ENCODE measurements around the gene DDX55. TPM values are rescaled to one million over a fixed set of nuclear protein-coding genes. Genes with fewer than 3 reads are reported as not detected.
A peak's percentile ranks its signal among the peaks of the same experiment; 100 is the strongest.
"Not testable (repeated sequence)": the region's sequence is repeated elsewhere in the genome, so short reads cannot be mapped to it uniquely, and the experiment has no call there.

Gene DDX55
- polyA plus RNA-seq, 3 donors = 6.6 to 32.9 (median 8.8) TPM

GRCh38 chr12:123599721-123600120, 2.2 kb upstream of the DDX55 start:
- H3K36me3 ChIP-seq (replicated peaks in 1 of 2; ENCODE audit: control insufficient read depth in 1 of 2, insufficient read depth in 2 of 2, low read length in 2 of 2) = peaks cover 44 to 53% of the 10 kb centered on the region in 2 donors
- H3K36me3 Mint-ChIP-seq = peaks cover 38 to 48% of the 10 kb centered on the region in 2 donors
- H3K4me3 Mint-ChIP-seq = no peak overlapping the region
- H3K9ac ChIP-seq (ENCODE audit: insufficient read depth, low read length, poor library complexity, severe bottlenecking) = no peak overlapping the region
- no peak overlapping the region for H3K27ac ChIP-seq (ENCODE audit: low read depth in 1 of 2, low read length in 2 of 2)
- WGBS (ENCODE audit: insufficient coverage) = no CpG with 5 or more reads among the region's 7 CpGs
- peaks cover 50% of the 10 kb centered on the region for H3K79me2 ChIP-seq (ENCODE audit: insufficient read depth, low read length)
- H3K4me3 ChIP-seq (replicated peaks in 1 of 3; ENCODE audit: low read depth in 2 of 3, low read length in 3 of 3) = no peak overlapping the region
- no peaks in the 10 kb centered on the region for H3K9me3 ChIP-seq (replicated peaks in 1 of 2; ENCODE audit: control insufficient read depth in 1 of 2, insufficient read depth in 1 of 2, low read length in 2 of 2)
- intact Hi-C loops (cut with micrococcal nuclease) = no loop called here
- no peak overlapping the region for H3K4me2 ChIP-seq (replicated peaks; ENCODE audit: extremely low read depth, low read length, poor library complexity, severe bottlenecking)
- H2AFZ ChIP-seq (ENCODE audit: insufficient read depth, low read depth, low read length, poor library complexity, severe bottlenecking) = no peak overlapping the region
- no peaks in the 10 kb centered on the region for H3K9me3 Mint-ChIP-seq
- no peaks in the 10 kb centered on the region for H3K27me3 Mint-ChIP-seq (ENCODE audit: low read depth in 3 of 3)
- peaks cover 10% of the 10 kb centered on the region for H4K20me1 ChIP-seq (ENCODE audit: insufficient read depth, low read length)
- peaks cover 16% of the 10 kb centered on the region for H3K4me1 Mint-ChIP-seq
- TF ChIP-seq CTCF (IDR thresholded peaks at IDR 0.05) = no peak
- H3K4me1 ChIP-seq (ENCODE audit: control insufficient read depth in 1 of 2, insufficient read depth in 2 of 2, low read length in 2 of 2) = peaks cover 17 to 19% of the 10 kb centered on the region in 2 donors
- H3K27me3 ChIP-seq (ENCODE audit: control insufficient read depth in 2 of 2, insufficient read depth in 2 of 2, low read length in 2 of 2) = no peaks in the 10 kb centered on the region
- DNase-seq = no peak
- H3K27ac Mint-ChIP-seq = no peak overlapping the region

GRCh38 chr12:123602651-123603195, 824 bp downstream of the DDX55 start:
- peak overlapping the region; percentile 74 to 92 (median 82) for H3K4me3 ChIP-seq (replicated peaks in 1 of 3; ENCODE audit: low read depth in 2 of 3, low read length in 3 of 3)
- 16% methylated on average over 6 of the region's 7 CpGs for WGBS (ENCODE audit: insufficient coverage)
- Mint-ChIP-seq H3K36me3 (peaks cover 37 to 50% of the 10 kb centered on the region in 2 donors), H3K4me1 (peaks cover 16% of the 10 kb centered on the region), H3K27ac (peak overlapping the region in 6 of 7 donors; percentile 77 to 89 (median 87)), H3K27me3 (ENCODE audit: low read depth in 3 of 3) (no peaks in the 10 kb centered on the region), H3K4me3 (peak overlapping the region; percentile 96 to 99), H3K9me3 (no peaks in the 10 kb centered on the region)
- peak overlapping the region; percentile 96 for H2AFZ ChIP-seq (ENCODE audit: insufficient read depth, low read depth, low read length, poor library complexity, severe bottlenecking)
- H3K27ac ChIP-seq (ENCODE audit: low read depth in 1 of 2, low read length in 2 of 2) = peak overlapping the region; percentile 78 to 87
- no peak for TF ChIP-seq CTCF (IDR thresholded peaks at IDR 0.05)
- peaks cover 17 to 19% of the 10 kb centered on the region in 2 donors for H3K4me1 ChIP-seq (ENCODE audit: control insufficient read depth in 1 of 2, insufficient read depth in 2 of 2, low read length in 2 of 2)
- peaks cover 61% of the 10 kb centered on the region for H3K79me2 ChIP-seq (ENCODE audit: insufficient read depth, low read length)
- no peaks in the 10 kb centered on the region for H3K27me3 ChIP-seq (ENCODE audit: control insufficient read depth in 2 of 2, insufficient read depth in 2 of 2, low read length in 2 of 2)
- peak overlapping the region; percentile 83 for H3K9ac ChIP-seq (ENCODE audit: insufficient read depth, low read length, poor library complexity, severe bottlenecking)
- H3K9me3 ChIP-seq (replicated peaks in 1 of 2; ENCODE audit: control insufficient read depth in 1 of 2, insufficient read depth in 1 of 2, low read length in 2 of 2) = no peaks in the 10 kb centered on the region
- peak overlapping the region; percentile 84 for H3K4me2 ChIP-seq (replicated peaks; ENCODE audit: extremely low read depth, low read length, poor library complexity, severe bottlenecking)
- DNase-seq = no peak
- H3K36me3 ChIP-seq (replicated peaks in 1 of 2; ENCODE audit: control insufficient read depth in 1 of 2, insufficient read depth in 2 of 2, low read length in 2 of 2) = peaks cover 40 to 55% of the 10 kb centered on the region in 2 donors
- H4K20me1 ChIP-seq (ENCODE audit: insufficient read depth, low read length) = peaks cover 9% of the 10 kb centered on the region
- intact Hi-C loops (cut with micrococcal nuclease) = no loop called here

GRCh38 chr12:123603495-123603894, 1.6 kb downstream of the DDX55 start:
- H3K9ac ChIP-seq (ENCODE audit: insufficient read depth, low read length, poor library complexity, severe bottlenecking) = not testable (repeated sequence)

More at GRCh38 chr12:123603495-123603894, 1.6 kb downstream of the DDX55 start:
- H4K20me1 ChIP-seq (ENCODE audit: insufficient read depth, low read length); intact Hi-C loops (cut with micrococcal nuclease); DNase-seq; H3K9me3 Mint-ChIP-seq; H3K4me3 Mint-ChIP-seq; H3K27me3 Mint-ChIP-seq (ENCODE audit: low read depth in 3 of 3); H3K27me3 ChIP-seq (ENCODE audit: control insufficient read depth in 2 of 2, insufficient read depth in 2 of 2, low read length in 2 of 2); H3K4me2 ChIP-seq (replicated peaks; ENCODE audit: extremely low read depth, low read length, poor library complexity, severe bottlenecking); H3K9me3 ChIP-seq (replicated peaks in 1 of 2; ENCODE audit: control insufficient read depth in 1 of 2, insufficient read depth in 1 of 2, low read length in 2 of 2); H2AFZ ChIP-seq (ENCODE audit: insufficient read depth, low read depth, low read length, poor library complexity, severe bottlenecking); H3K27ac ChIP-seq (ENCODE audit: low read depth in 1 of 2, low read length in 2 of 2); H3K4me3 ChIP-seq (replicated peaks in 1 of 3; ENCODE audit: low read depth in 2 of 3, low read length in 3 of 3): not testable (repeated sequence)
- H3K27ac Mint-ChIP-seq = peak overlapping the region in 3 of 7 donors; percentile 21 to 46 (median 24)
- 95% methylated on average over 9 of the region's 11 CpGs for WGBS (ENCODE audit: insufficient coverage)
- Histone ChIP-seq H3K36me3 (replicated peaks in 1 of 2; ENCODE audit: control insufficient read depth in 1 of 2, insufficient read depth in 2 of 2, low read length in 2 of 2) (peaks cover 40 to 55% of the 10 kb centered on the region in 2 donors), H3K4me1 (ENCODE audit: control insufficient read depth in 1 of 2, insufficient read depth in 2 of 2, low read length in 2 of 2) (peaks cover 17 to 19% of the 10 kb centered on the region in 2 donors), H3K79me2 (ENCODE audit: insufficient read depth, low read length) (peaks cover 61% of the 10 kb centered on the region)
- H3K4me1 Mint-ChIP-seq = peaks cover 16% of the 10 kb centered on the region
- H3K36me3 Mint-ChIP-seq = peaks cover 39 to 50% of the 10 kb centered on the region in 2 donors
